ENCODE data around the gene WFDC1.
A peak's percentile ranks its signal among the peaks of the same experiment; 100 is the strongest.

The WFDC1 gene

GRCh38 chr16:84288902-84289301, 5.8 kb upstream of the WFDC1 start:
- H3K36me3 ChIP-seq (ENCODE audit: insufficient read depth, low read length): no peaks in the 10 kb centered on the region
- peaks cover 3% of the 10 kb centered on the region for H3K4me1 ChIP-seq (ENCODE audit: insufficient read depth, low read length)
- no peak overlapping the region for H3K4me3 ChIP-seq (ENCODE audit: low read length)
- H3K27ac ChIP-seq (ENCODE audit: low read depth, low read length): no peak overlapping the region
- 69% methylated on average over 8 of the region's 8 CpGs for WGBS
- no peak overlapping the region for H3K9ac ChIP-seq (ENCODE audit: low read depth, low read length)
- H3K27me3 ChIP-seq (ENCODE audit: insufficient read depth, low read length): no peaks in the 10 kb centered on the region
- no peaks in the 10 kb centered on the region for H3K9me3 ChIP-seq (ENCODE audit: insufficient read depth, low read depth, low read length)

- peaks cover 11% of the 10 kb centered on the region for H3K4me1 ChIP-seq (ENCODE audit: insufficient read depth, low read length)
- no peaks in the 10 kb centered on the region for H3K36me3 ChIP-seq (ENCODE audit: insufficient read depth, low read length)
- no peak overlapping the region for H3K4me3 ChIP-seq (ENCODE audit: low read length)
- WGBS: 82% methylated on average over 11 of the region's 11 CpGs
- no peaks in the 10 kb centered on the region; the same call in 1 of the 2 replicates for H3K27me3 ChIP-seq (ENCODE audit: insufficient read depth, low read length)
- no peaks in the 10 kb centered on the region for H3K9me3 ChIP-seq (ENCODE audit: insufficient read depth, low read depth, low read length)
- H3K27ac ChIP-seq (ENCODE audit: low read depth, low read length): no peak overlapping the region
- no peak overlapping the region for H3K9ac ChIP-seq (ENCODE audit: low read depth, low read length)
Observed at GRCh38 chr16:84291226-84291625, 3.5 kb upstream of the WFDC1 start.

- no peaks in the 10 kb centered on the region for H3K36me3 ChIP-seq (ENCODE audit: insufficient read depth, low read length)
- H3K4me1 ChIP-seq (ENCODE audit: insufficient read depth, low read length): peaks cover 11% of the 10 kb centered on the region
- H3K27ac ChIP-seq (ENCODE audit: low read depth, low read length): no peak overlapping the region
- H3K4me3 ChIP-seq (ENCODE audit: low read length): no peak overlapping the region
- 71% methylated on average over 10 of the region's 10 CpGs for WGBS
- H3K27me3 ChIP-seq (ENCODE audit: insufficient read depth, low read length): no peaks in the 10 kb centered on the region; the same call in 1 of the 2 replicates
- H3K9me3 ChIP-seq (ENCODE audit: insufficient read depth, low read depth, low read length): no peaks in the 10 kb centered on the region
- H3K9ac ChIP-seq (ENCODE audit: low read depth, low read length): no peak overlapping the region
Observed at GRCh38 chr16:84292011-84292410, 2.7 kb upstream of the WFDC1 start.

GRCh38 chr16:84293406-84293805, 1.3 kb upstream of the WFDC1 start:
- H3K4me3 ChIP-seq (ENCODE audit: low read length): no peak overlapping the region
- H3K9ac ChIP-seq (ENCODE audit: low read depth, low read length): no peak overlapping the region
- H3K36me3 ChIP-seq (ENCODE audit: insufficient read depth, low read length): no peaks in the 10 kb centered on the region
- peaks cover 11% of the 10 kb centered on the region for H3K4me1 ChIP-seq (ENCODE audit: insufficient read depth, low read length)
- 94% methylated on average over 5 of the region's 5 CpGs for WGBS
- H3K9me3 ChIP-seq (ENCODE audit: insufficient read depth, low read depth, low read length): no peaks in the 10 kb centered on the region
- H3K27me3 ChIP-seq (ENCODE audit: insufficient read depth, low read length): no peaks in the 10 kb centered on the region; the same call in 1 of the 2 replicates
- H3K27ac ChIP-seq (ENCODE audit: low read depth, low read length): no peak overlapping the region

GRCh38 chr16:84294117-84294516, 561 bp upstream of the WFDC1 start:
- WGBS: 92% methylated on average over 10 of the region's 10 CpGs
- Histone ChIP-seq H3K9ac (ENCODE audit: low read depth, low read length) (no peak overlapping the region), H3K27me3 (ENCODE audit: insufficient read depth, low read length) (no peaks in the 10 kb centered on the region; the same call in 1 of the 2 replicates)

GRCh38 chr16:84295203-84295860, 654 bp downstream of the WFDC1 start:
- no peaks in the 10 kb centered on the region for H3K36me3 ChIP-seq (ENCODE audit: insufficient read depth, low read length)
- no peak overlapping the region for H3K9ac ChIP-seq (ENCODE audit: low read depth, low read length)
- H3K4me1 ChIP-seq (ENCODE audit: insufficient read depth, low read length): peaks cover 22% of the 10 kb centered on the region
- H3K27ac ChIP-seq (ENCODE audit: low read depth, low read length): no peak overlapping the region
- no peak overlapping the region for H3K4me3 ChIP-seq (ENCODE audit: low read length)
- no peaks in the 10 kb centered on the region; the same call in 1 of the 2 replicates for H3K27me3 ChIP-seq (ENCODE audit: insufficient read depth, low read length)
- H3K9me3 ChIP-seq (ENCODE audit: insufficient read depth, low read depth, low read length): no peaks in the 10 kb centered on the region
- 77% methylated on average over 13 of the region's 14 CpGs for WGBS

More at GRCh38 chr16:84294117-84294516, 561 bp upstream of the WFDC1 start:
- no peaks in the 10 kb centered on the region for H3K9me3 ChIP-seq (ENCODE audit: insufficient read depth, low read depth, low read length)
- no peaks in the 10 kb centered on the region for H3K36me3 ChIP-seq (ENCODE audit: insufficient read depth, low read length)
- peaks cover 11% of the 10 kb centered on the region for H3K4me1 ChIP-seq (ENCODE audit: insufficient read depth, low read length)
- no peak overlapping the region for H3K27ac ChIP-seq (ENCODE audit: low read depth, low read length)
- H3K4me3 ChIP-seq (ENCODE audit: low read length): no peak overlapping the region

GRCh38 chr16:84298376-84298899, 3.8 kb downstream of the WFDC1 start:
- Histone ChIP-seq H3K27ac (ENCODE audit: low read depth, low read length) (no peak overlapping the region), H3K4me3 (ENCODE audit: low read length) (no peak overlapping the region), H3K4me1 (ENCODE audit: insufficient read depth, low read length) (peaks cover 24% of the 10 kb centered on the region), H3K9ac (ENCODE audit: low read depth, low read length) (no peak overlapping the region), H3K36me3 (ENCODE audit: insufficient read depth, low read length) (no peaks in the 10 kb centered on the region), H3K9me3 (ENCODE audit: insufficient read depth, low read depth, low read length) (no peaks in the 10 kb centered on the region), H3K27me3 (ENCODE audit: insufficient read depth, low read length) (peaks cover 4% of the 10 kb centered on the region; the same call in 1 of the 2 replicates)
- WGBS: 90% methylated on average over 13 of the region's 13 CpGs

GRCh38 chr16:84299734-84300440, 5.2 kb downstream of the WFDC1 start:
- H3K27ac ChIP-seq (ENCODE audit: low read depth, low read length): peak overlapping the region; percentile 80; the same call in 1 of the 2 replicates

GRCh38 chr16:84302111-84302954, 7.7 kb downstream of the WFDC1 start:
- Histone ChIP-seq H3K27ac (ENCODE audit: low read depth, low read length) (no peak overlapping the region), H3K4me1 (ENCODE audit: insufficient read depth, low read length) (peaks cover 13% of the 10 kb centered on the region), H3K36me3 (ENCODE audit: insufficient read depth, low read length) (no peaks in the 10 kb centered on the region), H3K27me3 (ENCODE audit: insufficient read depth, low read length) (0 out of 2 replicates have a peak, but pooled peaks cover 7% of the 10 kb centered on the region), H3K4me3 (ENCODE audit: low read length) (no peak overlapping the region), H3K9me3 (ENCODE audit: insufficient read depth, low read depth, low read length) (no peaks in the 10 kb centered on the region), H3K9ac (ENCODE audit: low read depth, low read length) (no peak overlapping the region)
- 90% methylated on average over 27 of the region's 28 CpGs for WGBS

More at GRCh38 chr16:84299734-84300440, 5.2 kb downstream of the WFDC1 start:
- no peak overlapping the region for H3K9ac ChIP-seq (ENCODE audit: low read depth, low read length)
- H3K36me3 ChIP-seq (ENCODE audit: insufficient read depth, low read length): no peaks in the 10 kb centered on the region
- 49% methylated on average over 7 of the region's 7 CpGs for WGBS
- H3K4me1 ChIP-seq (ENCODE audit: insufficient read depth, low read length): peaks cover 15% of the 10 kb centered on the region
- H3K27me3 ChIP-seq (ENCODE audit: insufficient read depth, low read length): peaks cover 7% of the 10 kb centered on the region; the same call in 1 of the 2 replicates
- H3K9me3 ChIP-seq (ENCODE audit: insufficient read depth, low read depth, low read length): no peaks in the 10 kb centered on the region
- H3K4me3 ChIP-seq (ENCODE audit: low read length): no peak overlapping the region

GRCh38 chr16:84303023-84303422, 8.3 kb downstream of the WFDC1 start:
- 85% methylated on average over 8 of the region's 8 CpGs for WGBS

More at GRCh38 chr16:84303023-84303422, 8.3 kb downstream of the WFDC1 start:
- Histone ChIP-seq H3K27ac (ENCODE audit: low read depth, low read length) (no peak overlapping the region), H3K27me3 (ENCODE audit: insufficient read depth, low read length) (0 out of 2 replicates have a peak, but pooled peaks cover 7% of the 10 kb centered on the region), H3K9me3 (ENCODE audit: insufficient read depth, low read depth, low read length) (no peaks in the 10 kb centered on the region), H3K4me3 (ENCODE audit: low read length) (no peak overlapping the region), H3K4me1 (ENCODE audit: insufficient read depth, low read length) (peaks cover 13% of the 10 kb centered on the region), H3K36me3 (ENCODE audit: insufficient read depth, low read length) (no peaks in the 10 kb centered on the region), H3K9ac (ENCODE audit: low read depth, low read length) (no peak overlapping the region)
